ENCODE results near the gene BLVRA.
"Not testable (repeated sequence)": the region's sequence is repeated elsewhere in the genome, so short reads cannot be mapped to it uniquely, and the experiment has no call there.

The BLVRA gene

GRCh38 chr7:43769791-43770465, 11.4 kb downstream of the BLVRA start:
- no peak for DNase-seq (ENCODE audit: low read depth in 2 of 2)

DNA sequence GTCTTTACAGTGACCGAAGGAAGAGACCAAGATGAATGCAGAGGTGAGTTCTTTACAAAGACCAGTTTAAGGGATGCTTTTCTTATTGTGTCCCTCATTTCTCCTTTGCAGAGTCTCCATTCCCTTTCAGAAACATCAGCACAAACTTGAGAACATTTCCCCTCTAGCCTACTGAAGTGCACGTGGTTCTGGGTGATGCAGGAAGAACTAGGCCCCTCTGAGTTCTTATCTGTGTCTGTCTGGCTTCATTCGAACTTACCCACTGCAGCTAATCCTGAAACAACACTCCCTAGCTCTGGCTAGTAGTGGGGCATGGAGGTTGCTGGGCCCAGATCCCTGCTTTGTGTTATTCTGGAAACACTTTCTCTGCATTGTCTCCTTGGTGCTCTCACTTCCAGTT, 12.6 kb downstream of the BLVRA start:
- no peak for DNase-seq (ENCODE audit: low read depth in 2 of 2)

- DNase-seq (ENCODE audit: low read depth in 2 of 2): no peak
These were observed 13.1 kb downstream of the BLVRA start for GRCh38 chr7:43771573-43771972.

DNA sequence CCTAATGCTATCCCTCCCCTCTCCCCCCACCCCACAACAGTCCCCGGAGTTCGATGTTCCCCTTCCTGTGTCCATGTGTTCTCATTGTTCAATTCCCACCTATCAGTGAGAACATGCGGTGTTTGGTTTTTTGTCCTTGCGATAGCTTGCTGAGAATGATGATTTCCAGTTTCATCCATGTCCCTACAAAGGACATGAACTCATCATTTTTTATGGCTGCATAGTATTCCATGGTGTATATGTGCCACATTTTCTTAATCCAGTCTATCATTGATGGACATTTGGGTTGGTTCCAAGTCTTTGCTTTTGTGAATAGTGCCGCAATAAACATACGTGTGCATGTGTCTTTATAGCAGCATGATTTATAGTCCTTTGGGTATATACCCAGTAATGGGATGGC, 14.8 kb downstream of the BLVRA start:
- not testable (repeated sequence) for DNase-seq (ENCODE audit: low read depth in 2 of 2)

DNA sequence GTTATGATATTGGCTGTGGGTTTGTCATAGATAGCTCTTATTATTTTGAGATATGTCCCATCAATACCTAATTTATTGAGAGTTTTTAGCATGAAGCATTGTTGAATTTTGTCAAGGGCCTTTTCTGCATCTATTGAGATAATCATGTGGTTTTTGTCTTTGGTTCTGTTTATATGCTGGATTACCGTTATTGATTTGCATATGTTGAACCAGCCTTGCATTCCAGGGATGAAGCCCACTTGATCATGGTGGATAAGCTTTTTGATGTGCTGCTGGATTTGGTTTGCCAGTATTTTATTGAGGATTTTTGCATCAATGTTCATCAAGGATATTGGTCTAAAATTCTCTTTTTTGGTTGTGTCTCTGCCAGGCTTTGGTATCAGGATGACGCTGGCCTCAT, 16.8 kb downstream of the BLVRA start:
- not testable (repeated sequence) for DNase-seq (ENCODE audit: low read depth in 2 of 2)

DNA sequence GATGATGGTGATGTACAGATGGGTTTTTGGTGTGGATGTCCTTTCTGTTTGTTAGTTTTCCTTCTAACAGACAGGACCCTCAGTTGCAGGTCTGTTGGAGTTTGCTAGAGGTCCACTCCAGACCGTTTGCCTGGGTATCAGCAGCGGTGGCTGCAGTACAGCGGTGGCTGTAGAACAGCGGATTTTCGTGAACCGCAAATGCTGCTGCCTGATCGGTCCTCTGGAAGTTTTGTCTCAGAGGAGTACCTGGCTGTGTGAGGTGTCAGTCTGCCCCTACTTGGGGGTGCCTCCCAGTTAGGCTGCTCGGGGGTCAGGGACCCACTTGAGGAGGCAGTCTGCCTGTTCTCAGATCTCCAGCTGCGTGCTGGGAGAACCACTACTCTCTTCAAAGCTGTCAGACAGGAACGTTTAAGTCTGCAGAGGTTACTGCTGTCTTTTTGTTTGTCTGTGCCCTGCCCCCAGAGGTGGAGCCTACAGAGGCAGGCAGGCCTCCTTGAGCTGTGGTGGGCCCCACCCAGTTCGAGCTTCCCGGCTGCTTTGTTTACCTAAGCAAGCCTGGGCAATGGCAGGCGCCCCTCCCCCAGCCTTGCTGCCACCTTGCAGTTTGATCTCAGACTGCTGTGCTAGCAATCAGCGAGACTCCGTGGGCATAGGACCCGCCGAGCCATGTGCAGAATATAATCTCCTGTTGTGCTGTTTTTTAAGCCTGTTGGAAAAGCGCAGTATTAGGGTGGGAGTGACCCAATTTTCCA, 20.0 kb downstream of the BLVRA start:
- not testable (repeated sequence) for DNase-seq (ENCODE audit: low read depth in 2 of 2)

DNA sequence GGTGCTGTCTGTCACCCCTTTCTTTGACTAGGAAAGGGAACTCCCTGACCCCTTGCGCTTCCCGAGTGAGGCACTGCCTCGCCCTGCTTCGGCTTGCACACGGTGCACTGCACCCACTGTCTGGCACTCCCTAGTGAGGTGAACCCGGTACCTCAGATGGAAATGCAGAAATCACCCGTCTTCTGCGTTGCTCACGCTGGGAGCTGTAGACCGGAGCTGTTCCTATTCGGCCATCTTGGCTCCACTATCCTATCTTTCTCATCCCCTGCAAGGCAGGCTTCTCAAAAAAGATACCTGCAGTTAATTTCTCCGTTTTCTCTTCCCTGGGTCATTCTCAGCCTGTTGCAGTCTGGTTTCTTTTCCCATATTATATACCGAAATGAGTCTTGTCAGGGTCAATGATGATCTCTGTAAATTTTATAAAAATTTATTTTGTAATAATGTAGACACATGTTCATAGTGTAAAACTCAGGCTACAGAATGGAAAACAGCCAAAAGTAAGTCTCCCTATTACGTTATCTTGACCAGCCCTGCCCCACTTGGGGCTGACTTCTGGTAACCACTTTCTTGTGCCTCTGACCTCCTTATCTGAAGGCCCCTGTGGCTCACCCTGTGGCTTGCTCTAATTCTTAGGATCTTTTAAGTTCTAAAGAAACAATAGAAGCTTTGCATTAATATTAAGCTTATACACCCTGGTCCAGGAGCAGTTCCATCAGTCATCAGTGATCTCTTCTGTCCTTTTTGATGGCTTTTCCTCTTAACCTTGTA, 20.7 kb downstream of the BLVRA start:
- no peak for DNase-seq (ENCODE audit: low read depth in 2 of 2)

GRCh38 chr7:43781726-43782607, 23.5 kb downstream of the BLVRA start:
- no peak for DNase-seq (ENCODE audit: low read depth in 2 of 2)

GRCh38 chr7:43782768-43783555, 24.5 kb downstream of the BLVRA start:
- DNase-seq (ENCODE audit: low read depth in 2 of 2): no peak

DNA sequence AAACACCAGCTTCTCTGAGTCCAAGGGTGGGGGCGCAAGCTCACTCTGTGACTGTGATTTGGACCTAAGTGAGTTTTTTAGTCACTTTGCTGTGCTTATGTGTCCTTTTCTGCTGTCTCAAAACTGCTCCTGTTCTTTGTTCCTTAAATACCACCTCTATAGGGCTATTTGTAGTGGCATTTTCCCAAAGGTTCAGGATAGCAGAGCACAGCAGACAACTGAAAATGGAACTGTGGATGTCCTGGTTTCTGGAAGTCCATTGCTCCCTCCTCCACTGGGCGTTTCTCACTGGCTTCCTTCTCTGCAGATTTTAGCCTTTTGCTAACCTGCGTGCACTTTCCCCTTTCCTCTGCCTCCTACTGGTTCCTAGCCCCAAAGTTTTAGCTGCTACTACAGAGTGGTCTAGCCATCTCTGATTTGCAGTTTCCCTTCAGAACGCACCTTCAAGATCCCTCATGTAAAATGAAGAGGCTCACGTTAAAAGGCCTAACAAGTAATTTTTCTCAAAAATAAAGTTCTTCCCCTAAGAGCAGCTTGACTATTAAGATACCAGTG, 25.6 kb downstream of the BLVRA start:
- DNase-seq (ENCODE audit: low read depth in 2 of 2): no peak

DNA sequence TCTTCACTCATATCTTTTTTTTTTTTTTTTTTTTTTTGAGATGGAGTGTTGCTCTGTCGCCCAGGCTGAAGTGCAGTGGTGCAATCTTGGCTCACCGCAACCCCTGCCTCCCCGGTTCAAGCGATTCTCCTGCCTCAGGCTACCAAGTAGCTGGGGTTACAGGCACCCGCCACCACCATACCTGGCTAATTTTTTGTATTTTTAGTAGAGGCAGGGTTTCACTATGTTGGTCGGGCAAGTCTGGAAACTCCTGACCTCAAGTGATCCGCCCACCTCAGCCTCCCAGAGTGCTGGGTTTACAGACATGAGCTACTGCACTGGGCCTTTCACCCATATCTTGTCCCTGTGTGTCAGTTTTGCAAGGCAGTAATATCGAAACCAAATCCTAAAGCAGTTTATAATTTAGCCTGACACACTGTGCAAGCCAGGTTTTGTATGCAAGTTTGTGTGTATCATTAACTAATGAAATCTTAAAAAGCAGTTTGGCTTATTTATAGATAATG, 26.2 kb downstream of the BLVRA start:
- peak; percentile 12 to 32 for DNase-seq (ENCODE audit: low read depth in 2 of 2)

- DNase-seq (ENCODE audit: low read depth in 2 of 2): no peak
These were observed 26.9 kb downstream of the BLVRA start for GRCh38 chr7:43785420-43785819.

- DNase-seq (ENCODE audit: low read depth in 2 of 2): no peak
These were observed 29.3 kb downstream of the BLVRA start for GRCh38 chr7:43787771-43788170.

DNA sequence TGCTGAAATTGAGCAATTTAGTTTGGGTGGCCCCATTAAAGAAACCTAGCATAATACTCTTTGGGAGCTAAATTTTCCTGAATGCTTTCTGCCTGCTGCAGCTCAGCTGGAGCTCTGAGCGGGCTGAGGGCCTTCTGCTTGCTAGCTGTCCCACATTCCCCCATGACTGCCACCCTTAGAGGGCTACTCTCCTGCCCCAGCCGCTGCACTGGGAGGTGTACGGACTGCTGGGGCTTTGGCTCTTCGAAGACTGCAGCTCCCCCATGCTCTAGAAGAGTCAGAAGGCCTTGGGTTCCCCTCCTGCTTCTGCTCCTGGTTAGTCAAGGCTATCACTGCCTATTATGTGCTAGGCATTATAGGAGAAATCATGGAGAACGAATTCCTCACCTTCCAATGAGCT, 31.5 kb downstream of the BLVRA start:
- DNase-seq (ENCODE audit: low read depth in 2 of 2): no peak

DNA sequence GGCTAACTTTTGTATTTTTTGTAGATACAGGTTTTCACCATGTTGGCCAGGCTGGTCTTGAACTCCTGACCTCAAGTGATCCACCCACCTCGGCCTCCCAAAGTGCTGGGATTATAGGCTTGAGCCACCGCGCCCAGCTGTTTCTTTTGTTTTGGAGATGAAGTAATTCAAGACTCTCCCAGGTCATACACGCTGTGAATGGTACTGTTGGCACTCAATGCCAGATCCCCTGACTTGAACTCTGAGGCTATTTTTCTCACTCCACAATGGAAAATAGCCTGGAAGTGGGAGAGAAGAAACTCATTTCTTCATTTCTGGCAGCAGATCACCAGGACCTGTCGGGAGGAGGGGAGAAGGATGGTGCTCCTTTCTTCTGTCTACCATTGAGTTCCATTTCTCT, 32.4 kb downstream of the BLVRA start:
- DNase-seq (ENCODE audit: low read depth in 2 of 2): no peak

DNA sequence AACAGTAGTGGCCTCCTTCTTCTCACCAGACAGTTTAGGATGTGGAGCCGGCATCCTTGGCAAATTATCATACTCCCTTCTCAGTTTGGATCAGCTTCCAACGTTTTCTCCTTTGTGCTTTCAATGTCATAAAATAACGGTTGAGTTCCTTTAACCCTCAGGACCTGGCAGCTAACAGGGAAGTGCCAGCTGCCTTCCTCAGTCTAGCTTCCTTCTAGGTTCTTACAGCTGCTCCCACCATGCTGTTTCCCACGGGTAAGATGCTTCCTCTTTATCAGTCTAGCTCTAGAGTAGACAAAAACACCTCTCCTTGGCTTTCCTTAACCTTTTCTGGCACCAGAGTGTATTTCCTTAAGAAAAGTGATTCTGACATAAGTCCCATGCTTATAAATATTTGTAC, 33.2 kb downstream of the BLVRA start:
- DNase-seq (ENCODE audit: low read depth in 2 of 2): no peak

DNA sequence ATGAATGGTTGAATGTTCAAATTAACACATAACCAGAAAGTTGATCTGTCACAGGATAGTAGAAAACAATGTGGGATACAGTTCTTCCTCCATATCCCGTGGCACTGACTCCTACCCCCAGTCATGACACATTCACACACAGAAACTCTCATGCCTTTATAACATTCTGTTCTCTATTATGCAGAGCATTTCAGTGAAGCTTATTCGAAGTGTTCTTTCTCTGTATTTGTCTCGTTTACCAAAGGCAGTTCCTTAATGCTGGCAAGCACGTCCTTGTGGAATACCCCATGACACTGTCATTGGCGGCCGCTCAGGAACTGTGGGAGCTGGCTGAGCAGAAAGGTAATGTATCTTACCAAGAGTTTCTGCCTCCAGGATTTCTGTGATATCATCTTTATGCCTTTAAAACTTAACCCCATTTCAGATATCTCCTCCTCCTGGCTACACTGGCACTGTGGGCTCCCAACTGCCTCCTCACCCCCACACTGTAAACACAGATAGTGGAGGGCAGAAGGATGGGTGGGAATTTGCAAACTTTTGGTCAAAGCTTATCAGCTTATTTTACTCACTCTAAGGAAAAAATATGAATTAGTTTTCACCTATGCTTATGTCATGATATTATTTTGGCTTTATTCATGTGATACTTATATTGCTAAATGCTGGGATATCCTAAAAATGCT, 34.1 kb downstream of the BLVRA start:
- no peak for DNase-seq (ENCODE audit: low read depth in 2 of 2)

GRCh38 chr7:43799605-43800004, 41.1 kb downstream of the BLVRA start:
- no peak for DNase-seq (ENCODE audit: low read depth in 2 of 2)

DNA sequence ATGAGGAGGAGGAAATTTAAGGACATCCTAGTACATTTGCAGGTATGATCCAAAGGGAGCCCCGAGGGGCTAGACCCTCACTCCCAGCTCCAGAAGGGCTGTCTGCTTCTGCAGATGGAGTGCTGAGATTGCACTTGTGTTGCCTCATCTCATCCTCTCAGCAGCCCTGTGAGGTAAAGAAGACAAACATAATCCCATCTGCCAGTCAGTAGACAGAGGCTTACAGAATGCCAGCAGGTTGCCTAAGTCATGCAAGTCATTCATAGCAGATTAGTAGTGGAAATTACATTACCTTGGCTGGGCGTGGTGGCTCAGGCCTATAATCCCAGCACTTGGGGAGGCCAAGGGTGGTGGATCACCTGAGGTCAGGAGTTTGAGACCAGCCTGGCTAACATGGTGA, 45.4 kb downstream of the BLVRA start:
- no peak for DNase-seq (ENCODE audit: low read depth in 2 of 2)

- no peak for DNase-seq (ENCODE audit: low read depth in 2 of 2)
These were observed 49.9 kb downstream of the BLVRA start for GRCh38 chr7:43808410-43808809.
